ENCODE measurements around the gene CNNM4. TPM values are rescaled to one million over a fixed set of nuclear protein-coding genes. Genes with fewer than 3 reads are reported as not detected.

Gene CNNM4
- total RNA-seq, 1 donor from 2014 or later, result 5.9 TPM

GRCh38 chr2:96747061-96747617 is 13.6 kb upstream of the CNNM4 start:
- H3K9me3 Mint-ChIP-seq (ENCODE audit: unreplicated experiment), result no peaks in the 10 kb centered on the region
- TF ChIP-seq, protein P1, sequence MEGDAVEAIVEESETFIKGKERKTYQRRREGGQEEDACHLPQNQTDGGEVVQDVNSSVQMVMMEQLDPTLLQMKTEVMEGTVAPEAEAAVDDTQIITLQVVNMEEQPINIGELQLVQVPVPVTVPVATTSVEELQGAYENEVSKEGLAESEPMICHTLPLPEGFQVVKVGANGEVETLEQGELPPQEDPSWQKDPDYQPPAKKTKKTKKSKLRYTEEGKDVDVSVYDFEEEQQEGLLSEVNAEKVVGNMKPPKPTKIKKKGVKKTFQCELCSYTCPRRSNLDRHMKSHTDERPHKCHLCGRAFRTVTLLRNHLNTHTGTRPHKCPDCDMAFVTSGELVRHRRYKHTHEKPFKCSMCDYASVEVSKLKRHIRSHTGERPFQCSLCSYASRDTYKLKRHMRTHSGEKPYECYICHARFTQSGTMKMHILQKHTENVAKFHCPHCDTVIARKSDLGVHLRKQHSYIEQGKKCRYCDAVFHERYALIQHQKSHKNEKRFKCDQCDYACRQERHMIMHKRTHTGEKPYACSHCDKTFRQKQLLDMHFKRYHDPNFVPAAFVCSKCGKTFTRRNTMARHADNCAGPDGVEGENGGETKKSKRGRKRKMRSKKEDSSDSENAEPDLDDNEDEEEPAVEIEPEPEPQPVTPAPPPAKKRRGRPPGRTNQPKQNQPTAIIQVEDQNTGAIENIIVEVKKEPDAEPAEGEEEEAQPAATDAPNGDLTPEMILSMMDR (IDR thresholded peaks at IDR 0.05; ENCODE audit: unreplicated experiment), result no peak
- no peak for DNase-seq (ENCODE audit: low spot score)
- peaks cover 3% of the 10 kb centered on the region for H3K27me3 Mint-ChIP-seq (ENCODE audit: unreplicated experiment)
- H3K36me3 Mint-ChIP-seq (ENCODE audit: low read depth, unreplicated experiment), result no peaks in the 10 kb centered on the region
- H3K27ac Mint-ChIP-seq (ENCODE audit: unreplicated experiment), result no peak overlapping the region
- H3K4me1 Mint-ChIP-seq (ENCODE audit: unreplicated experiment), result peaks cover 2% of the 10 kb centered on the region
- no peak overlapping the region for H3K4me3 Mint-ChIP-seq (ENCODE audit: unreplicated experiment)

DNA sequence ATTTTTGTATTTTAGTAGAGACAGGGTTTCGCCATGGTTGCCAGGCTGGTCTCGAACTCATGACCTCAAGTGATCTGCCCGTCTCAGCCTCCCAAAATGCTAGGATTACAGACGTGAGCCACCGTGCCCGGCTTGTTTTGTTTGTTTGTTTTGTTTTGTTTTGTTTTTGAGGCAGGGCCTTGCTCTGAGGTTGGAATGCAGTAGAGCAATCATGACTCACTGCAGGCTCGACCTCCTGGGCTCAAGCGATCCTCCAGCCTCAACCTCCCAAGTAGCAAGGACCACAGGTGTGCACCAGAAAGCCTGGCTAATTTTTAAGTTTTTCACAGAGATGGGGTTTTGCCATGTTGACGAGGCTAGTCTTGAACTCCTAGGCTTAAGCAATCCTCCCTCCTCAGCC is 8.9 kb upstream of the CNNM4 start:
- no peak overlapping the region for H3K27ac Mint-ChIP-seq (ENCODE audit: unreplicated experiment)

DNA sequence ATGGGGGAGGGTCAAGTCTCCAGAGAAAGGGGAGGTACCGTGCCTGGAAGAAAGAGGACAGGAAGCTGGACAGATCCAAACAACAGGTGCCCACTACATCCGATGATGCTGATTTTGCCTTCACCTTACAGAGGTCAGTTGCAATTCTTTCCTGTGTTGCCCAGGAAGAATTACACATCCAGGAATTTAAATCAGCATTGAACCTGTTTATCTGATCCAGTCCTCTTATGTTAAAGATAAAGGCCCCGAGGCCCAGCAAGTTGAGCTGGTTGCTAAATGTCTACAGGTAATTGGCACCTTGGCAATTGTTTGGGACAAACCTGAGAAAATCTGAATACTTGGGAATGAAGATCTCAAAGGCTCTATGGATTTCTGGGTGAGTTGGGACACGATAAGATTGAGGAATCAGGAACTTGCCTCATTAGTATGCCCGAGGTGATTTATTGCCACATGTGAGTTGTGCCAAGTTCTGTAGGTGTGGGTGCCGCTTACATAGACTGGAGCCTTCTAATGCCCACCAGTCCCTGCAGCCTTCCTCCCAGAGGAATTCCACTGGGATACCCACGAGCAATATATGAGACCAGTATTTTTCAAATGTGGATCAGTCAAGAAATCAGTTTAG is 6.9 kb upstream of the CNNM4 start:
- peaks cover 3% of the 10 kb centered on the region for H3K27me3 Mint-ChIP-seq (ENCODE audit: unreplicated experiment)
- H3K36me3 Mint-ChIP-seq (ENCODE audit: low read depth, unreplicated experiment), result no peaks in the 10 kb centered on the region
- no peak overlapping the region for H3K27ac Mint-ChIP-seq (ENCODE audit: unreplicated experiment)
- DNase-seq (ENCODE audit: low spot score), result no peak
- H3K9me3 Mint-ChIP-seq (ENCODE audit: unreplicated experiment), result no peaks in the 10 kb centered on the region
- H3K4me1 Mint-ChIP-seq (ENCODE audit: unreplicated experiment), result no peaks in the 10 kb centered on the region
- TF ChIP-seq, protein P1 (IDR thresholded peaks at IDR 0.05; ENCODE audit: unreplicated experiment), result no peak
- H3K4me3 Mint-ChIP-seq (ENCODE audit: unreplicated experiment), result no peak overlapping the region

More for the DNA sequence above, 8.9 kb upstream of the CNNM4 start:
- Mint-ChIP-seq H3K36me3 (ENCODE audit: low read depth, unreplicated experiment) (no peaks in the 10 kb centered on the region), H3K9me3 (ENCODE audit: unreplicated experiment) (no peaks in the 10 kb centered on the region), H3K4me3 (ENCODE audit: unreplicated experiment) (no peak overlapping the region), H3K4me1 (ENCODE audit: unreplicated experiment) (no peaks in the 10 kb centered on the region), H3K27me3 (ENCODE audit: unreplicated experiment) (peaks cover 2% of the 10 kb centered on the region)
- TF ChIP-seq, protein P1 (IDR thresholded peaks at IDR 0.05; ENCODE audit: unreplicated experiment), result no peak
- no peak for DNase-seq (ENCODE audit: low spot score)

DNA sequence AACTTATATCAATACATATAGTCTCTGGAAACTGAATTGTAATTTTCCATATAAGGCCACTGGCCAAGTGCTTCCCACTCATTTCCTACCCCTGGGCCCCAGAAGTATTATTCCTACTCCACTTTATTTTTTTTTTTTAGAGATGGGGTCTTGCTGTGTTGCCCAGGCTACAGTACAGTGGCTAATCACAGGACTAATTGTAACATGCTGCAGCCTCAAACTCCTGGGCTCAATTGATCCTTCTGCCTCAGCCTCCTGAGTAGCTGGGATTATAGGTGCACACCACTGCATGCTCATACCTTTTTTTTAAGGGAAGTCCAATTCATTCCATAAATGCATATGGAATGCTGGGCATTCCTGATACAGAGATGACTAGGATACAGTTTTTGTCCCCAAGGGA is 6.4 kb upstream of the CNNM4 start:
- H3K27me3 Mint-ChIP-seq (ENCODE audit: unreplicated experiment), result peaks cover 3% of the 10 kb centered on the region
- H3K9me3 Mint-ChIP-seq (ENCODE audit: unreplicated experiment), result no peaks in the 10 kb centered on the region
- TF ChIP-seq, protein P1 (IDR thresholded peaks at IDR 0.05; ENCODE audit: unreplicated experiment), result no peak
- H3K4me3 Mint-ChIP-seq (ENCODE audit: unreplicated experiment), result no peak overlapping the region
- no peak overlapping the region for H3K27ac Mint-ChIP-seq (ENCODE audit: unreplicated experiment)
- no peak for DNase-seq (ENCODE audit: low spot score)
- H3K4me1 Mint-ChIP-seq (ENCODE audit: unreplicated experiment), result no peaks in the 10 kb centered on the region
- no peaks in the 10 kb centered on the region for H3K36me3 Mint-ChIP-seq (ENCODE audit: low read depth, unreplicated experiment)

- Mint-ChIP-seq H3K4me1 (ENCODE audit: unreplicated experiment) (no peaks in the 10 kb centered on the region), H3K9me3 (ENCODE audit: unreplicated experiment) (no peaks in the 10 kb centered on the region), H3K36me3 (ENCODE audit: low read depth, unreplicated experiment) (no peaks in the 10 kb centered on the region), H3K4me3 (ENCODE audit: unreplicated experiment) (no peak overlapping the region), H3K27ac (ENCODE audit: unreplicated experiment) (no peak overlapping the region), H3K27me3 (ENCODE audit: unreplicated experiment) (peaks cover 3% of the 10 kb centered on the region)
- TF ChIP-seq, protein P1 (IDR thresholded peaks at IDR 0.05; ENCODE audit: unreplicated experiment), result no peak
- DNase-seq (ENCODE audit: low spot score), result no peak
Observed at GRCh38 chr2:96756788-96757476, 3.8 kb upstream of the CNNM4 start.
